Hematopoietic multipotent progenitor cell (in vitro differentiated cells): ENCODE measurements around the gene RABL2B. TPM values are rescaled to one million over a fixed set of nuclear protein-coding genes. Genes with fewer than 3 reads are reported as not detected.
A peak's percentile ranks its signal among the peaks of the same experiment; 100 is the strongest.
"Not testable (repeated sequence)": the region's sequence is repeated elsewhere in the genome, so short reads cannot be mapped to it uniquely, and the experiment has no call there.

Experiments used
- DNase-seq, 3 donors: peaks; one replicate each; pipeline ENCODE4 v3.0.0-alpha.2; 2011 to 2015; ENCODE audit warnings: low read depth in 2 of 3, low spot score in 2 of 3
- total RNA-seq: library from RNA; depleted of rRNA; stranded (reverse); fragments of >200 nt; gene quantifications from one replicate; pipeline ENCODE4 v1.2.3, GENCODE V29; 2012

RABL2B gene
- 15.6 TPM for total RNA-seq

DNA sequence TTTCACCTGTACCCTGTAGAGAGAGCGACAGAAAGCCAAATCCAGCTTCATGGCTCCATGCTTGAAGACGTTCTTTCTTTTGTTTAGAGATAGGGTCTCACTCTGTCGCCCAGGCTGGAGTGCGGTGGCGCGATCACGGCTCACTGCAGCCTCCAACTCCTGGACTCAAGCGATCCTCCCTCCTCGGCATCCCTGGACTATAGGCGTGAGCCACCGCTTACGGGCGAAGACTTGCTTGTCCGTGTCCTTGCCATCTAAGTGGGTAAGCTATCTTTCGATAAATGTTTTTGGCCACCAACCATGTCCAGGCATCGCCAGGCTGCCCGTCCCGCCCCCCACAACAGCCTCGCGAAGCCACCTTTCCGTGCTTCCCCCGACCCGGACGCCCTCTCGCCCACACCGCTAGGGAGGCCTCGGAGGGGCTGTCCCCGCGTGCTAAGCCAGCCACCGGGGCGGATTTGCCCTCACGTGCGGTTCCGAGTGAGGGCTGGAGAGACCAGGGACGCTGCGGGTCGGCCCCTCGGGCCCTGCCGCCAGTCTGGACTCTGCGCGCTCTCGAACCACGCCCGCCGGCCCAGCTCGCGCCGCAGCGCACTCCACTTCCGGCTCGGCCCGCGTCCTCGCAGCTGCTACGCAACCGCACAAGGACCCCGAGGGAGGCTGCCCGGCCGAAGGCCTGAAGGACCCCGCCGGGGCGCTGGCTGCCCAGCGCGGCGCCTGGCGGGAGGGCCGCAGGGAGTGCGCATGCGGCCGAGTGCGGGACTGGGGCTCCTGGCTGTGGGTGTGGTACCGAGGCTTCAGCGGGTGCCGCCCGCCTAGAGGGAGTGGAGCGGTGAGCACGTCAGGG is at the start of gene RABL2B:
RABL2B (minus strand) TSS at position 604 of the 847 bp plus-strand sequence. CDS start 1,342 bp downstream, outside the sequence.
- peak; percentile 80 to 84 (median 80) for DNase-seq

- DNase-seq, result not testable (repeated sequence)
Observed at GRCh38 chr22:50786936-50787335, 3.5 kb upstream of the RABL2B start.

DNA sequence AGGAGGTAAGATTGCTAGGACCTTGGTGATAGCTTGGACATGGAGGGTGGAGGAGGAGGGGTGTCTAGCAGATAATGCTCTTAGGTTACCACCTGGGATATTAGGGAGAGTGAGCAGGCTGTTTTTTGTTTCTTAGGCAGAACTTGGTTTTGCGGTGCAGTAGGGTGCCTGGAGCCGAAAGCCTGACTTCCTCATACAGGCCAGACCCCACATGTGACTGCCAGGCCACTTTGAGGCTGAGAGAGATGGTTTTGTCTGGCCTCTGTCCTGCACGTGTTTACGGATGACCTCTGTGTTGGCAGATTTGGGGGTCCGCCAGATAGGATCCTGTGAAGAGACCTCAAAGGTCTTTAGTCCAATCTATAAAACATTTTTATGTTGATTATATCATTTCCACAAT is 1.9 kb upstream of the RABL2B start:
- DNase-seq, result peak in 1 of 3 donors; percentile 0

DNA sequence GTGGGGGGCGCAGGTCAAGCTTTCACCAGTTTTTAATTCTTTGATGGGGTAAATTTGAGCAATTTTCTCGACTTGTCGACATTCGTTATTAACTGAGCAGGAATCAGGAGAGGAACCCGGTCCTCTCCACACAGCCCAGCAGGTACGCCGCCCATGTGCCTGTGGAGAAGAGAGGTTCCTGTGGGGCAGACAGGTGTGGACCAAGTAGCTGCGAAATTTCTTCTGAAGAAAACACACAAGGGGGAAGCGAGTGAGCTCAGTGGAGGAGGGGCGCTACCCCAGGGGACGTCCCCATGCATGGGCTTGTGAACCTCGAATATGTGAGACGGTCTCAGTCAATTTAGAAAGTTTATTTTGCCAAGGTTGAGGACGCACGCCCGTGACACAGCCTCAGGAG is 442 bp upstream of the RABL2B start:
- DNase-seq, result not testable (repeated sequence)

- DNase-seq, result not testable (repeated sequence)
Observed at GRCh38 chr22:50782253-50782652, 1.2 kb downstream of the RABL2B start.

DNA sequence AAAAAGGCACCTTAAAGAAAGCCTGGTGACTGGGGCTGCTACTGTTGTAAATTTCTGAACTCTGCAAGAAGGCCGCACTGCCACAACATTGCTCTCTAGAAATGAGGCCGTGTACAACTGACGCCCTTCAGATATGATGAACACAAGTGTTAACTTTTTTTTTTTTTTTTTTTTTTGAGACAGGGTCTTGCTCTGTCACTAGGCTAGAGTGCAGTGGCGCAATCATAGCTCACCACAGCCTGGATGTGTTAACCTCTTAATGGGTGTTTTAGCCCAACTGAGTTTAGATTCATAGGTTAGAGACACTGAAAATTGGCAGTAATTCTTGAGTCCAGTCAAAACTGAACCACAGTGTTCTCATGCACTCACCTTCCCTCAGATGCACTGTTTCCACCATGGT is 3.2 kb downstream of the RABL2B start:
- not testable (repeated sequence) for DNase-seq

DNA sequence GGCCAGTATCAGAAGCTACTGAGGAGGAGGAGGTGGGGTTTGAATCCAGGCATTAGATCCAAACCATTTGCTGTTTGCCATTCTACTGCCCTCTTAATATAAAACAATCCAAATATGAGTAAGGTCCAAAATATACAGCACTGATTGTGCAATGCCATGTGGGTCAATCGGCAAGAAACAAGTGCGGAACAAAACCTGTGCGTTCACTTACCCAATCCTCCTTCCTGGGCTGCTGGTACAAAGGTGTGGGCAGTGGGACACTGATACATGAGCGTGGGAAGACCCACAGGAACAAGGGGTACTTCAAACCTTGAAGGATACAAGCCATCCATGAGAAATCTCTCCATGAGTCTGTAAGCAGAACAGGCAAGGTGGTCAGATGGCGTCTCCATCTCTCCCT is 5.8 kb downstream of the RABL2B start:
- DNase-seq, result not testable (repeated sequence)

- peak in 2 of 3 donors; percentile 63 to 68 for DNase-seq
Observed at GRCh38 chr22:50775132-50775531, 8.3 kb downstream of the RABL2B start.

GRCh38 chr22:50764288-50764687 is 19.1 kb downstream of the RABL2B start:
- not testable (repeated sequence) for DNase-seq

GRCh38 chr22:50761829-50762228 is 21.6 kb downstream of the RABL2B start:
- DNase-seq, result not testable (repeated sequence)

GRCh38 chr22:50759597-50760341 is 23.7 kb downstream of the RABL2B start:
- DNase-seq, result not testable (repeated sequence)

- peak; percentile 10 to 31 (median 25) for DNase-seq
Observed at GRCh38 chr22:50756949-50757491, 26.4 kb downstream of the RABL2B start.

GRCh38 chr22:50756406-50756805 is 27.0 kb downstream of the RABL2B start:
- not testable (repeated sequence) for DNase-seq

- DNase-seq, result not testable (repeated sequence)
Observed at GRCh38 chr22:50755251-50755650, 28.2 kb downstream of the RABL2B start.

- not testable (repeated sequence) for DNase-seq
Observed at GRCh38 chr22:50749302-50750074, 33.9 kb downstream of the RABL2B start.

DNA sequence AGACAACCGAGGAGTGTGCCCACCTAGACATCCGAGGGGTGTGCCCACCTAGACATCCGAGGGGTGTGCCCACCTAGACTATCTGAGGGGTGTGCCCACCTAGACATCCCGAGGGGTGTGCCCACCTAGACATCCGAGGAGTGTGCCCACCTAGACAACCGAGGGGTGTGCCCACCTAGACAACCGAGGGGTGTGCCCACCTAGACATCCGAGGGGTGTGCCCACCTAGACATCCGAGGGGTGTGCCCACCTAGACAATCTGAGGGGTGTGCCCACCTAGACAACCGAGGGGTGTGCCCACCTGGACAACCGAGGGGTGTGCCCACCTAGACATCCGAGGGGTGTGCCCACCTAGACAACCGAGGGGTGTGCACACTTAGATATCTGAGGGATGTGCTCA is 34.8 kb downstream of the RABL2B start:
- DNase-seq, result not testable (repeated sequence)

DNA sequence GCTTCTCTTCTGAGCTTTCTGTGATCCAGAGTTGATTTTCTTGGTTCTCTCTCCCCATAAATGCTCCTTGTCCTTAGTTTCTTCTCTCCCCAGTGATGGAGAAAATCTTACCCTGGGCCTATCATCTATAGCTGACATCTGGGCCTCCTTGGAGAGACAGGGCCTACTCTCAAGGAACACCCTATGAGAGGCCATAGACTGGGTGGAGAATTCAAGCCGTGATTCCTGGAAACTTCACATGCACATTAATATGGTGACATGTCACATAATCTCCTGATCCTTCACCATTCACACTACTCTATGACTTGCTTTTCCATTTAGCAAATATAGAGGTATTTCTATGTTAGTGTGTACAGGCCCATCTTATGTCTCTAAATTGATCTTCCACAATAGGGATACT is 35.9 kb downstream of the RABL2B start:
- not testable (repeated sequence) for DNase-seq

GRCh38 chr22:50744424-50744823 is 39.0 kb downstream of the RABL2B start:
- DNase-seq, result not testable (repeated sequence)

- not testable (repeated sequence) for DNase-seq
Observed at GRCh38 chr22:50740714-50741113, 42.7 kb downstream of the RABL2B start.

- DNase-seq, result no peak
Observed at GRCh38 chr22:50739894-50740293, 43.5 kb downstream of the RABL2B start.
